GM15510 (cell line): ENCODE results near the gene MYPN.

Experiments
- POLR2A ChIP-seq: IDR thresholded peaks from 3 replicates; pipeline ENCODE4 v1.6.1; 2011; ENCODE audit warnings: borderline replicate concordance; ENCODE audit not compliant: insufficient read length; ENCODE audit errors: extremely low read depth

The MYPN gene

DNA sequence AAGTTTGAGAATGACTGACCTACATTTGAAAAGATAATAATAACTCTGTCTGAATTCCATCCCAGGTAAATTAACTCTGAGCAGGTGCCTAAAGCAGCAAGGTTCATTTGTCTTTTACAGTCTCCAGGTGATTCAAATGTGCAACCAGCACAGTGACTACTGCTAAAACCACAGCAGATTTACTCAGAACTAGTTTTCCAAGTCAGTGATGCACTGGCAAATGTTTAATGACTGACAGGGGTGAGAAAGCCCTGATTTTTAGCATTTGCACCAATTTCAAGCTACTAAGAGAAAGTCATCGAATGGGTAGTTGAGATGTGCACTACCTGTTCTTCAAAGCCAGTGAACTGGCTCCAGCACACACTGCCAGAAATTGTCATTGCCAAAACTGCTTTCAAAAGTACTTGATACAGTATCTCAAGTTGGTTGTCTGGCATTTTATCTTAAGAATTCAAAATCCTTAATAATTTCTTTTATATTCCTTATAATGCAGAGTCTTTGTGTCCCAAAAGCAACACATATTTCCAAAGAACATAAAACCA is 62.3 kb downstream of the MYPN start:
- no peak for TF ChIP-seq POLR2A

DNA sequence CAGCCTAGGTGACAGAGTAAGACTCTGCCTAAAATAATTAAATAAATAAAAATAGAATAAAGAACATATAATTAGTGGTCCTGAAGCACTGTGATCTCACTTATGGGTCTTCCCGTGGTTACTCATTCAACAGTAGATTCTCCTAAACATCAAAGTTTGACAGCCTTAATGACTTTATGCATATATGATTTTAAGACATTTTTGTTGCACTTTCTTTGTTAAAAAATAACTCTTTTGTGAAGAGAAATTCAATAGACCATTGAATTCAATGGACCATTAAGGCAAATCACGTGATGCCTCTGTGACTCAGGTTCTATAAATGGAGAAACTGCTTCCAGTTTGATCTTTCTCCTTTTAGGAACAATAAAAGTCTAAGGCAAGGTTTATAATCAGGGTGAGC is 63.0 kb downstream of the MYPN start:
- TF ChIP-seq POLR2A: no peak

DNA sequence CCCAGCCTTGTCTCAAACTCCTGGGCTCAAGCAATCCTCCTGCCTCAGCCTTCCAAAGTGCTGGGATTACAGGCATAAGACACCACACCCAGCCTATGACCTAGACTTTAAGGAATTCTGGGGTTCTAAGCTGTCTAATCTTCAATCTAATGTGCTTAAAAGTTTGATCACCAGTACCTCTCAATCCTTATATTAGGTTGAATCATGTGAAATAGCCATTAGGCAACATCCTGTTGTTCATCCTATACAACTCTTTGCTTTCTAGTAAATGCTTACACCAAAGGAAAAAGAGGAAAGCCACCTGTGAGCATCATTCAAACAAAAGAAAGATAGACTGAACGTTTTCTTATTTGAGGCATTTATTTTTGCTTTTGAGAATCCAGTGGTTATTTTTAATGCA is 66.7 kb downstream of the MYPN start:
- TF ChIP-seq POLR2A: no peak

DNA sequence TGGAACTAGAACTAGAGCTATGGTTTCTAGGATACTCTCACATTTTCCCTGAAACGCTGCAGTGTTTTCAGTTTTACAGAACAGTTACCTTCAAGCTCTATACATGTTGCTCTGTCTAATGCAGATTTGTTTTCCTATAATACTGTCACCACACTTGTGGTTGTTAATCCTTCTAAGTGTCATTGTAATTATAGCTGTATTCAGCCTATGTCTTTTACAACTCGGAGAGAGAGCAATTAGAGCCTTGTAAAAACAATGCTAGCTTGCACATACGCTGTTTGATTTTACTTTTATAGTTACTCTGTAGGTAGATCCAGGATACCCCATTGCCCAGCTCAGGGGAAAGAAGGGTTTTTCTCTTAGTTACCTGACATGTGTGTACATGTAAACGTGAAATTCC is 67.5 kb downstream of the MYPN start:
- TF ChIP-seq POLR2A: no peak

DNA sequence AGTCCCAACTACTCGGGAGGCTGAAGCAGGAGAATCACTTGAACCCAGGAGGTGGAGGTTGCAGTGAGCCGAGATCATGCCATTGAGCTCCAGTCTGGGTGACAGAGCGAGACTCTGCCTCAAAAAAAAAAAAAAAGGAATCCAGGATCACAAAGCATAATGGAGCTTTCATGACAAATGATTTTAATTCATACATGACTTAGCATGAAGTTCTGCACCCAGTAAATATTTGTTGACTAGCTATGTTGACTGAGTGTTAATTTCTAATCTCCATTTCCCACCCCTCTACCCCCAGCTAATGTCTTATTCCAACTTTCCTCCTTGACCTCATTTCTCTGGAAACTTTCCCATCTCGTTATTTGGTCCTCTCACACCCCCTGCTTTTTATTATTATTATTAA is 69.3 kb downstream of the MYPN start:
- TF ChIP-seq POLR2A: no peak

DNA sequence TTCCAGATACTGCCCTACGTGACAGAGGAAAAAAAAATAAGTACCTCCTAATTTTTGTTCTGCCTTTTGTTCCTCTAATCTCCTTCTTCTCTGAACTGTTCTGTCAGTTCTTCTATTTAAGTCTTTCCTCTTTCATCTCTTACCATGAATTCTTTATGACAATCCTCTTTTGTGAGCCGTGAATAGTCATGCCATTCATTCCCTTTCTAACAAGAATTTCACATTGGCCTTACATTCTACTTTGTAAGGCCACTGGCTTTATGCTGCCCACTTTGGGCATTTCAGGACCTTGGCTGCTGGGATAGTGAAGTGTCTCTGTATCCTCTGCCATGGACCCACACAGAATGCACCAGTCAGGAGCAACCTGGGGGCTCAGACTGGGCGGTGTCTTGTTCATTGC is 69.7 kb downstream of the MYPN start:
- TF ChIP-seq POLR2A: no peak

DNA sequence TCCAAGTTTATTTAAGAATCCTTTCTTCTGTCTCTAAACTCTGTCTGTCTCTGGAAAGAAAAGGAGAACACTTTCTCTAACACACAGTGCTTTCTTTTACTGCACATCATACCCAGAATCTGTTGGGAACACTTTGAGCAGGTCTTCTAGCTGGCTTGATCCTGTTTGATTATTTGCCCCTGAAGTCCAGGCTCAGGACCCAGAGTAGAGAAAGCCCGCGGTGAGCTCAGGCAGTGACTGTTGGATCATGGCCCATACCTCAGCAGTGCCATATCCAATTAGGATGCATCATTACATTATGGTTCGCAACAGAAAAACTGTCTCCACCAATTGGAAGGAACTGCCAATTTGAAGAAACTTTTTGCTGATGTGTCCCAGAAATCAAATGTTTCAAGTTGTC is 71.2 kb downstream of the MYPN start:
- TF ChIP-seq POLR2A: no peak

DNA sequence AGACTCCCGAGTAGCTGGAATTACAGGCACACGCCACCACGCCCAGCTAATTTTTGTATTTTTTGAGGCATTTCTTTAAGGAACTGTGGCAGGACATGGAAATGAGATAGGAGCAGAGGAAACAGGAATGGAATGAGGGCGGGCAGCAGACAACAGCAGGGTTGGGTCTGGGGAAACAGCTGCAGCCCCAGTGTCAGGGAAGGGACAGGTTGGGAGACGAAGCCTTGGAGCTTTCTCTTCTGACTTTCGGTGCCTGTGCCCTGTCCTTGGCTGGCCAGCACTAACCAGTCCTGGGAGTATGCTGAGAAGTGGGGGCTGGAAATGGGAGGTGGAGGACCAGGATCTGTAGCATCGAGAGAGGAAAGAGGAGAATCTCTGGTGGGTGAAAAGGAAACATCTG is 75.3 kb downstream of the MYPN start:
- no peak for TF ChIP-seq POLR2A

DNA sequence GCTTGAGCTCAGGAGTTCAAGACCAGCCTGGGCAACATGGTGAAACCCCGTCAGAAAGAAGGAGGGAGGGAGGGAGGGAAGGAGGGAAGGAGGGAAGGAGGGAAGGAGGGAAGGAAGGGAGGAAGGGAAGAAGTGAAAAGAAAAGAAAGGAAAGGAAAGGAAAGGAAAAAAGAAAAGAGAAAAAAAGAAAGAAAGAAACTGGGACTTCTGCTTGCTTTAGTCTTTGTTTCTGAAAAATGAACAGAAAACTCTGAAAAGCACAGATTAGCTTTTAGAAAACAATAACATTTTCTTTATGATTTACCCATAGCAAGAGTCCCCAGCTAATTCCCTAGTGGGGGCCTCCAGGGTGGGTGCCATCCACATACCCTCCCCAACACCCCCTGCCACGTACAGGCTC is 75.8 kb downstream of the MYPN start:
- no peak for TF ChIP-seq POLR2A

DNA sequence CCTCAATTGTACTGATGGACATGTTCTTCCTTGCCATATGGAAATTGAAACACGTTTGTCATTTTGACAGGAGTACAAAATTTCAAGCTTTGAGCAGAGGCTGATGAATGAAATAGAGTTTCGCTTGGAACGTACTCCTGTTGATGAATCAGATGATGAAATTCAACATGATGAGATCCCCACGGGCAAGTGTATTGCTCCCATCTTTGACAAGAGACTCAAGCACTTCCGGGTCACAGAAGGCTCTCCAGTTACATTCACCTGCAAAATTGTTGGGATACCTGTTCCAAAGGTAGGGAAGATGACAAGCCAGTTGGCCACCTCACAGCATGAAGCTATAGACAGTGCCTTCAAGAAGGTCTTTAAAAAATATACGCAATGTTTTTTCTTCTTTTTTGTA is 79.5 kb downstream of the MYPN start:
- TF ChIP-seq POLR2A: no peak

DNA sequence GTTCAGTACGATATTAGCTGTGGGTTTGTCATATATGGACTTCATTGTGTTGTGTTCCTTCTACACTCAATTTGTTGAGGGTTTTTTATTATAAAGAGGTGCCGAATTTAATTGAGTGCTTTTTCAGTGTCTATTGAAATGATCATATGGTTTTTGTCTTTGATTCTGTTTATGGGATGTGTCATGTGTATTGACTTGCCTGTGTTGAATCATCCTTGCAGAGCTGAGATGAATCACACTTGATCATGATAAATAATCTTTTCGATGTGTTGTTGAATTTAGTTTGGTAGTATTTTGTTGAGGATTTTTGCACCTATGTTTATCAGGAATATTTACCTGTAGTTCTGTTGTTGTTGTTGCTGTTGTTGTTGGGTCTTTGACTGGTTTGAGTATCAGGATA is 82.8 kb downstream of the MYPN start:
- TF ChIP-seq POLR2A: no peak

DNA sequence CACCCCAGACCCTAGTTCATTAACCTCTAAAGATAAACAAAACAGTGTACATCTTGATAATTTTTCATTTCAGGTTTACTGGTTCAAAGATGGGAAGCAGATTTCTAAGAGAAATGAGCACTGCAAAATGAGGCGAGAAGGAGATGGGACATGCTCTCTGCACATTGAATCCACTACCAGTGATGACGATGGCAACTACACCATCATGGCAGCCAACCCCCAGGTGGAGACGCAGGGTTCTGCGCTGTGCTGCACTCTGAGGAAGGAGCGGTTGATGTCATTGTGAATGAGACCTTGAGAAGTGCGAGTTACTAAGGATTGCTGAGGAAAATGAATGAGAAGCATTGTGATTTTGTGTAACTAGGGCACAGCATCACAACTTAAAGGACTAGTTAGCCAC is 85.0 kb downstream of the MYPN start:
- no peak for TF ChIP-seq POLR2A

DNA sequence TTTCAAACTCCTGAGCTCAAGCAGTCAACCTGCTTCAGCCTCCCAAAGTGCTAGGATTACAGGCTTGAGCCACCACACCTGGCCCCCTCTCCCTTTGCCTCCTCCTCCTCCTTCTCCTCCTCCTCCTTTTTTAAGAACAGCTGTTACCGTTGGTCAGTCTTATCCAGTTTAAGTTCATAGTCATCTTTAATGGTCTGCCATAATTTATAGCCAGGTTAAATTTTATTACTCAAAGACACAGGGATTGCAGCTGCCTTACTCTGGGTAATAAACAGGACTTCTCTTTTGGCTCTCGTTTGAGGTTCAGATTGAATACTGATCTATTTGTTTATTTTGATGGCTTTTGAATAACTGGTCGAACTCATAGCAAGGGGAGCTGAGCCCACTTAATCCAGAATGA is 87.4 kb downstream of the MYPN start:
- TF ChIP-seq POLR2A: no peak

DNA sequence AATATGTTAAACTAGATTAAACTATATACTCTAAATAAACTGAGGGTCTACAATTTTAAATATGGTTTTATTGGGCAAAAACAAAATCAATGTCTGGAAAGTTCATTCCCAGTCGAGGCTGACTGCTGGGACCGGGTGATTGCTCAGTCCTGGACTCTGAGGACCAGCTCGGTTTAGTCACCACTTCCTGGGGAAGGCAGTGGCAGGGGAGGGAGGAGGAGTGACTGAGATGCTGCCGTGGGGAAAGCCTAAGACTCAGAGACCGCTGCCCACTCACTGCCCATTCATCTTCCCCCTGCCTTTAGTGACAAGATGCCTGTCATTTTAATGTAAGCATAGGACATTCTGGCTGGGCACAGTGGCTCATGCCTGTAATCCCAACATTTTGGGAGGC is 93.7 kb downstream of the MYPN start:
- no peak for TF ChIP-seq POLR2A

DNA sequence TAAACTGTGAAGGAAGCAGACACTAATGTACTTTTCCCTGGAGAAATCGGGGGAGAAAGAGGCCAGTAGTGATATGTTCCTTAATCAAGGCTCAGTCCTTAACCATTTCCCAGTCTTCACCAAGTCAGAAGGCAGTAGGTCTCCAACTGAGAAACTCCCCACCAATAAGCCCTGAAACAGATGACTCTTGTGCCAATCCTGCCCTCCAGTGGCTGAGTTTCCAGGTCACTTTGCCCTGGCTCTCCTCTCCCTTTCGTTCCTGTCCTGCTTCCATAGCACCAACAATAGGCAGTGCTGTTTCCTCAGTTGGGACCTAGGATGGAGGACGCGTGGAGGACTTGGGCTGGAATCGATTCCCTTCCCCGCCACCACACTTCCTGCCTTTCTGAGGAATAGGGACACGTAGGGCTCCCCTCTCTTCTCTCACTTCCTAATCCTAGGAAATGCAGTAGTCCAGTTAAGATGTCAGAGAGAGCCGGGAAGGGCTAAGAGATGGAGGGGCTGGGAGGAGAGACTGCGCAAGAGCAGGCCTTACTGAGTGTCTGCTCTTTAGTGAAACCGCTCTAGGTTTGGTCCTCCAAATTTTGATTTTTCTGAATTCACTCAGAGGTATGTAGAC is 99.2 kb downstream of the MYPN start:
- no peak for TF ChIP-seq POLR2A

DNA sequence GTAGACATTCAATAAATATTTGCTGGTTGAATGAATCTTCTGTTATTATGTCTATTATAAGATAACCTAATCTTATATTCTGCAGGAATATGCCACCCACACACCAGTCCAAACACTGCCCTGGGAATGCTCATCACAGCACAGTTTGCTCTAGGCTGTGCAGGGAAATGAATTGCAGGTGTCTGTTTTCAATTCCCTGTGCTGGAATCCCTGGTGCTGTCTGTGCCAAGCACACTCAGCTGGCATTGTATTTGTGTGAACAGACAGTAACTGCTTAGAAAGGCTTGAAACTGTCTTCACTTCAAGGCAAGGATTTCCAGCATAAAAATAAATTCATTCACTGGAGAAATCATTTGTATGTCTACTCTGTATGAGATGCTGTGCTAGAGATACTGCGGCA is 102.4 kb downstream of the MYPN start:
- no peak for TF ChIP-seq POLR2A
